ENCODE measurements around the gene EMCN.
"Not testable (repeated sequence)": the region's sequence is repeated elsewhere in the genome, so short reads cannot be mapped to it uniquely, and the experiment has no call there.

EMCN gene

GRCh38 chr4:100372432-100372831 is 145.4 kb downstream of the EMCN start:
- no peak for DNase-seq

GRCh38 chr4:100369871-100370270 is 148.0 kb downstream of the EMCN start:
- no peak for DNase-seq

- DNase-seq, result no peak
Measured at GRCh38 chr4:100367451-100367850, 150.4 kb downstream of the EMCN start.

- no peak for DNase-seq
Measured at GRCh38 chr4:100366213-100366612, 151.6 kb downstream of the EMCN start.

GRCh38 chr4:100362366-100362765 is 155.5 kb downstream of the EMCN start:
- DNase-seq, result no peak

GRCh38 chr4:100361336-100361735 is 156.5 kb downstream of the EMCN start:
- no peak for DNase-seq

GRCh38 chr4:100360211-100360610 is 157.6 kb downstream of the EMCN start:
- no peak for DNase-seq

GRCh38 chr4:100359441-100359840 is 158.4 kb downstream of the EMCN start:
- DNase-seq, result no peak

- no peak for DNase-seq
Measured at GRCh38 chr4:100357542-100357941, 160.3 kb downstream of the EMCN start.

- no peak for DNase-seq
Measured at GRCh38 chr4:100356172-100356571, 161.7 kb downstream of the EMCN start.

- DNase-seq, result not testable (repeated sequence)
Measured at GRCh38 chr4:100352352-100352751, 165.5 kb downstream of the EMCN start.

- DNase-seq, result no peak
Measured at GRCh38 chr4:100348473-100348872, 169.3 kb downstream of the EMCN start.

GRCh38 chr4:100347241-100347640 is 170.6 kb downstream of the EMCN start:
- no peak for DNase-seq

- no peak for DNase-seq
Measured at GRCh38 chr4:100345585-100345984, 172.2 kb downstream of the EMCN start.
